ENCODE measurements around the gene SOX5. TPM values are rescaled to one million over a fixed set of nuclear protein-coding genes. Genes with fewer than 3 reads are reported as not detected.

Gene SOX5
- total and polyA plus RNA-seq, 9 of the 15 experiments (the other 6 are each of a cell fraction or from before 2014, with no cell fraction given) = 8.3 to 16.5 (median 11.9) TPM

- CTCF ChIA-PET (ENCODE audit: low intra/inter-chr PET ratio) = no interaction called here
- Histone ChIP-seq H3K9ac (ENCODE audit: insufficient read depth in 1 of 2, low read depth in 2 of 2, low read length in 2 of 2) (no peak overlapping the region), H4K20me1 (replicated peaks; ENCODE audit: control insufficient read depth, insufficient read depth, low read length) (no peaks in the 10 kb centered on the region), H3K36me3 (ENCODE audit: control insufficient read depth, insufficient read depth, low read length) (no peaks in the 10 kb centered on the region), H3K79me2 (ENCODE audit: control insufficient read depth, insufficient read depth, low read length) (no peaks in the 10 kb centered on the region), H3K4me3 (no peak overlapping the region), H3K9me1 (ENCODE audit: control insufficient read depth, insufficient read depth, low read length) (no peaks in the 10 kb centered on the region), H3K27me3 (ENCODE audit: control insufficient read depth in 2 of 2, insufficient read depth in 2 of 2, low read length in 2 of 2) (no peaks in the 10 kb centered on the region), H3K4me2 (ENCODE audit: insufficient read depth, low read length) (no peak overlapping the region), H2AFZ (ENCODE audit: low read depth, low read length) (no peak overlapping the region), H3K4me1 (replicated peaks in 1 of 2; ENCODE audit: control insufficient read depth in 2 of 2, insufficient read depth in 2 of 2, low read length in 2 of 2) (peaks cover 0 to 2% of the 10 kb centered on the region in 2 experiments; a peak in 1 of 5 replicates), H3K9me3 (replicated peaks; ENCODE audit: control insufficient read depth, insufficient read depth, low read depth, low read length) (no peaks in the 10 kb centered on the region; the same call in 1 of the 2 replicates), H3K27ac (ENCODE audit: extremely low read depth, low read depth, low read length) (no peak overlapping the region)
- no peak for ATAC-seq
- TF ChIP-seq ZNF24 (IDR thresholded peaks at IDR 0.05) (no peak), ATF1 (CRISPR knock-in tag; IDR thresholded peaks at IDR 0.05) (no peak), ATF1 (tag; IDR thresholded peaks at IDR 0.05) (no peak), ZNF232 (CRISPR knock-in tag; IDR thresholded peaks at IDR 0.05) (no peak)
- WGBS (ENCODE audit: insufficient coverage, low coverage, missing lambda C conversion rate) = 100% methylated on average over 1 of the region's 1 CpG
- POLR2A ChIA-PET = interaction anchor here (1.1 kb wide), 1 partner anchor 421 kb away, joined by 4 read pairs; no protein-coding TSS in a partner anchor
- in situ Hi-C loops (cut with MboI) = no loop called here
- BruUV-seq (replicated peaks) = no TSS peak
- intact Hi-C loops (cut with micrococcal nuclease) = no loop called here
- DNase-seq (ENCODE audit: extremely low read depth in 1 of 4, low spot score in 3 of 4) = no peak
- no peak for FAIRE-seq
Observed at GRCh38 chr12:23893611-23894010, 55.9 kb downstream of the SOX5 start.

- CTCF ChIA-PET (ENCODE audit: low intra/inter-chr PET ratio) = no interaction called here
- no peak for TF ChIP-seq ZNF146 (CRISPR knock-in tag; IDR thresholded peaks at IDR 0.05; ENCODE audit: unreplicated experiment)
- TF ChIP-seq ZNF174 (CRISPR knock-in tag; IDR thresholded peaks at IDR 0.05) = no peak
- no peak for TF ChIP-seq E4F1 (CRISPR knock-in tag; IDR thresholded peaks at IDR 0.05; ENCODE audit: borderline replicate concordance)
- no peak for TF ChIP-seq ZNF512 (tag; IDR thresholded peaks at IDR 0.05)
- TF ChIP-seq ZNF639 (CRISPR knock-in tag; conservative IDR thresholded peaks at IDR 0.05 in 1 of 2, IDR thresholded peaks at IDR 0.05 in 1 of 2) = no peak
- TF ChIP-seq PRPF4 (IDR thresholded peaks at IDR 0.05; ENCODE audit: insufficient read depth, low read depth, low read length, poor library complexity, severe bottlenecking) = no peak
- POLR2A ChIA-PET = no interaction called here
- WGBS (ENCODE audit: insufficient coverage, low coverage, missing lambda C conversion rate) = 79% methylated on average over 3 of the region's 3 CpGs
- Histone ChIP-seq H3K36me3 (ENCODE audit: control insufficient read depth, insufficient read depth, low read length) (no peaks in the 10 kb centered on the region), H3K9me1 (ENCODE audit: control insufficient read depth, insufficient read depth, low read length) (no peaks in the 10 kb centered on the region), H3K9me3 (replicated peaks; ENCODE audit: control insufficient read depth, insufficient read depth, low read depth, low read length) (no peaks in the 10 kb centered on the region; the same call in 1 of the 2 replicates), H3K4me2 (ENCODE audit: insufficient read depth, low read length) (no peak overlapping the region), H3K4me1 (replicated peaks in 1 of 2; ENCODE audit: control insufficient read depth in 2 of 2, insufficient read depth in 2 of 2, low read length in 2 of 2) (peaks cover 0 to 19% of the 10 kb centered on the region in 2 experiments; a peak in 3 of 5 replicates), H3K27me3 (ENCODE audit: control insufficient read depth in 2 of 2, insufficient read depth in 2 of 2, low read length in 2 of 2) (no peaks in the 10 kb centered on the region), H2AFZ (ENCODE audit: low read depth, low read length) (no peak overlapping the region), H3K4me3 (no peak overlapping the region), H4K20me1 (replicated peaks; ENCODE audit: control insufficient read depth, insufficient read depth, low read length) (no peaks in the 10 kb centered on the region), H3K79me2 (ENCODE audit: control insufficient read depth, insufficient read depth, low read length) (no peaks in the 10 kb centered on the region), H3K27ac (ENCODE audit: extremely low read depth, low read depth, low read length) (no peak overlapping the region), H3K9ac (ENCODE audit: insufficient read depth in 1 of 2, low read depth in 2 of 2, low read length in 2 of 2) (no peak overlapping the region)
- FAIRE-seq (no peak), DNase-seq (ENCODE audit: extremely low read depth in 1 of 4, low spot score in 3 of 4) (no peak), ATAC-seq (no peak)
- BruUV-seq (replicated peaks) = no TSS peak
- in situ Hi-C loops (cut with MboI) = no loop called here
- intact Hi-C loops (cut with micrococcal nuclease) = no loop called here
Observed at GRCh38 chr12:23891115-23891514, 58.4 kb downstream of the SOX5 start.
